Right forelimb (tissue), 1 donor: ENCODE results near the gene DCP1A.
A peak's percentile ranks its signal among the peaks of the same experiment; 100 is the strongest.
"Not testable (repeated sequence)": the region's sequence is repeated elsewhere in the genome, so short reads cannot be mapped to it uniquely, and the experiment has no call there.

ENCODE experiments used
- DNase-seq: peaks from one replicate; pipeline ENCODE4 v3.0.0-alpha.2; 2018

DCP1A gene

GRCh38 chr3:53347261-53348064, at the start of gene DCP1A:
DCP1A (minus strand) TSS chr3:53347543; CDS start chr3:53347517, 26 bp downstream.
- peak; percentile 99 for DNase-seq

- no peak for DNase-seq
Observed at GRCh38 chr3:53384465-53385423, 37.4 kb upstream of the DCP1A start.

GRCh38 chr3:53382106-53382505, 34.8 kb upstream of the DCP1A start:
- DNase-seq: no peak

GRCh38 chr3:53380306-53380705, 33.0 kb upstream of the DCP1A start:
- no peak for DNase-seq

GRCh38 chr3:53379898-53380297, 32.6 kb upstream of the DCP1A start:
- no peak for DNase-seq

- no peak for DNase-seq
Observed at GRCh38 chr3:53377794-53378193, 30.5 kb upstream of the DCP1A start.

- no peak for DNase-seq
Observed at GRCh38 chr3:53376679-53377078, 29.3 kb upstream of the DCP1A start.

GRCh38 chr3:53375019-53375418, 27.7 kb upstream of the DCP1A start:
- peak; percentile 68 for DNase-seq

- DNase-seq: not testable (repeated sequence)
Observed at GRCh38 chr3:53370719-53371118, 23.4 kb upstream of the DCP1A start.

- no peak for DNase-seq
Observed at GRCh38 chr3:53361852-53362251, 14.5 kb upstream of the DCP1A start.

- no peak for DNase-seq
Observed at GRCh38 chr3:53357458-53357857, 10.1 kb upstream of the DCP1A start.

- DNase-seq: no peak
Observed at GRCh38 chr3:53354945-53355498, 7.7 kb upstream of the DCP1A start.

GRCh38 chr3:53353202-53353601, 5.9 kb upstream of the DCP1A start:
- no peak for DNase-seq

GRCh38 chr3:53350652-53351051, 3.3 kb upstream of the DCP1A start:
- no peak for DNase-seq

- peak; percentile 44 for DNase-seq
Observed at GRCh38 chr3:53348118-53348517, 775 bp upstream of the DCP1A start.

GRCh38 chr3:53346922-53347260, 452 bp downstream of the DCP1A start:
- DNase-seq: no peak

GRCh38 chr3:53346514-53346913, 829 bp downstream of the DCP1A start:
- DNase-seq: no peak

GRCh38 chr3:53342353-53342752, 5.0 kb downstream of the DCP1A start:
- no peak for DNase-seq

GRCh38 chr3:53337167-53337940, 10.0 kb downstream of the DCP1A start:
- DNase-seq: no peak

- DNase-seq: no peak
Observed at GRCh38 chr3:53334742-53335141, 12.6 kb downstream of the DCP1A start.

- DNase-seq: no peak
Observed at GRCh38 chr3:53331871-53332270, 15.5 kb downstream of the DCP1A start.

- no peak for DNase-seq
Observed at GRCh38 chr3:53329897-53330296, 17.4 kb downstream of the DCP1A start.

- no peak for DNase-seq
Observed at GRCh38 chr3:53328746-53329145, 18.6 kb downstream of the DCP1A start.
